ENCODE data around the gene UBTD1. TPM values are rescaled to one million over a fixed set of nuclear protein-coding genes. Genes with fewer than 3 reads are reported as not detected.

The UBTD1 gene
- total and polyA plus RNA-seq, 3 donors from 2014 or later = 74.1 to 143 (median 111) TPM

DNA sequence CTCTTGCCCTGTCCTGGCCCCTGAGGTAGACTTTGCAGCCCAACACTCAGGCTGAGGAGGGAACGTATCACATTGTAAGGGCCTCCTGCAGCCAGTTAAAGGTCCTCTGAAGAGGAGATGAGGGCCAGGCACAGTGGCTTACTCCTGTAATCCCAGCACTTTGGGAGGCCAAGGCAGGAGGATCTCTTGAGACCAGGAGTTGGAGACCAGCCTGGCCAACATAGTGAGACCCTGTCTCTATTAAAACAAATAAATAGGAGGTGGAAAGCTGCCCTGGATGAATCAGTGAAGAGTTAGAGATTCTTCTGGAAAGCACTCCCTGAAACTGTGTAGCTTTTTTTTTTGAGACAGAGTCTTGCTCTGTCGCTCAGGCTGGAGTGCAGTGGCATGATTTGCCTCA, 88.5 kb downstream of the UBTD1 start:
- DNase-seq = no peak
- WGBS, 2 donors = 85 to 88% methylated on average over 2 of the region's 2 CpGs
- intact Hi-C loops (cut with DNase I; ENCODE audit: low total_unique reads) = no loop called here
- H3K4me3 ChIP-seq = no peak overlapping the region
- H3K9me3 ChIP-seq = no peaks in the 10 kb centered on the region
- no peaks in the 10 kb centered on the region for H3K4me1 ChIP-seq
- no peaks in the 10 kb centered on the region for H3K27me3 ChIP-seq
- H3K36me3 ChIP-seq (ENCODE audit: low read depth, missing control alignments) = no peaks in the 10 kb centered on the region
- TF ChIP-seq POLR2A (IDR thresholded peaks at IDR 0.05) = no peak
- TF ChIP-seq, protein P1, sequence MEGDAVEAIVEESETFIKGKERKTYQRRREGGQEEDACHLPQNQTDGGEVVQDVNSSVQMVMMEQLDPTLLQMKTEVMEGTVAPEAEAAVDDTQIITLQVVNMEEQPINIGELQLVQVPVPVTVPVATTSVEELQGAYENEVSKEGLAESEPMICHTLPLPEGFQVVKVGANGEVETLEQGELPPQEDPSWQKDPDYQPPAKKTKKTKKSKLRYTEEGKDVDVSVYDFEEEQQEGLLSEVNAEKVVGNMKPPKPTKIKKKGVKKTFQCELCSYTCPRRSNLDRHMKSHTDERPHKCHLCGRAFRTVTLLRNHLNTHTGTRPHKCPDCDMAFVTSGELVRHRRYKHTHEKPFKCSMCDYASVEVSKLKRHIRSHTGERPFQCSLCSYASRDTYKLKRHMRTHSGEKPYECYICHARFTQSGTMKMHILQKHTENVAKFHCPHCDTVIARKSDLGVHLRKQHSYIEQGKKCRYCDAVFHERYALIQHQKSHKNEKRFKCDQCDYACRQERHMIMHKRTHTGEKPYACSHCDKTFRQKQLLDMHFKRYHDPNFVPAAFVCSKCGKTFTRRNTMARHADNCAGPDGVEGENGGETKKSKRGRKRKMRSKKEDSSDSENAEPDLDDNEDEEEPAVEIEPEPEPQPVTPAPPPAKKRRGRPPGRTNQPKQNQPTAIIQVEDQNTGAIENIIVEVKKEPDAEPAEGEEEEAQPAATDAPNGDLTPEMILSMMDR (IDR thresholded peaks at IDR 0.05) = no peak
- no peak overlapping the region for H3K27ac ChIP-seq

GRCh38 chr10:97589479-97589878, 90.8 kb downstream of the UBTD1 start, which contains the start of gene C10orf62:
TSS of gene C10orf62 (plus strand) at chr10:97589721. CDS start at chr10:97589898, 177 bp downstream.
- DNase-seq = no peak
- no peak within 1 kb of the TSS for H3K4me3 ChIP-seq
- H3K27ac ChIP-seq = no peak within 1 kb of the TSS
- no peaks in the 10 kb centered on the region for H3K4me1 ChIP-seq
- H3K9me3 ChIP-seq = no peaks in the 10 kb centered on the region
- intact Hi-C loops (cut with DNase I; ENCODE audit: low total_unique reads) = no loop called here
- no peaks in the 10 kb centered on the region for H3K27me3 ChIP-seq
- H3K36me3 ChIP-seq (ENCODE audit: low read depth, missing control alignments) = no peaks in the 10 kb centered on the region
- TF ChIP-seq, protein P1 (IDR thresholded peaks at IDR 0.05) = no peak
- no peak for TF ChIP-seq POLR2A (IDR thresholded peaks at IDR 0.05)
- 82% methylated on average over 3 of the region's 3 CpGs; no CpG with 5 or more reads in 1 of the 2 donors for whole genome bisulfite sequencing, 2 donors

DNA sequence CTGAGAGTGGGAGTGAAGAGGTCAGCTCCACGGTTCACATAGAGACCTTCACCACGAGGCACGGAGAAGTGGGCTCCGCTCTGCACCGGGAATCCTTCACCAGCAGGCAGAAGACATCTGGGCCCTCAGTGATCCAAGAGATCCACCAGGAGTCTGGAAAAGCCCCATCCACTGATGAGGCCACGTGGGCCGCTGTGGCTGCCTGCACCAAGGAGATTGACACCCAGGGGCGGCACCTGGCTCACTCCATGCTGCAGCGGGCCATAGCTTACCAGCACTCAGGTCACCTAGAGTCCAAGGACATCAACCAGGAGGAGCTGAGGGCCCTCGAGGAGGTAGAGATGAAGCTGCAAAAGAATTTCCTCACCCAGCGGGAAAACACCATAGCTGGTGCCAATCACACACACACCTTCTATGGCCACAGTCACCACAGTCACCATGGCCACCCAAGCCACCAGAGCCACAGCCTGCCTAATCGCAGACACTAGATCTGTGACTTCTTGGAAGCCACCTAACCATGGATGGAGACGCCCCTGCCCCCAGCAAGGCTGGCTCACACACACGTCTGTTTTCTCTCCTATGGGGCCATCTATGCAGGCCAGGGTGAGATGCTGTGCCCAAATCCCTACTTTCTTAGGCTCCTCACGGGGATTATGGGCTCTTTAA, 91.5 kb downstream of the UBTD1 start:
- 81 to 87% methylated on average over 10 to 13 of the region's 15 CpGs for WGBS, 2 donors
- intact Hi-C loops (cut with DNase I; ENCODE audit: low total_unique reads) = no loop called here

DNA sequence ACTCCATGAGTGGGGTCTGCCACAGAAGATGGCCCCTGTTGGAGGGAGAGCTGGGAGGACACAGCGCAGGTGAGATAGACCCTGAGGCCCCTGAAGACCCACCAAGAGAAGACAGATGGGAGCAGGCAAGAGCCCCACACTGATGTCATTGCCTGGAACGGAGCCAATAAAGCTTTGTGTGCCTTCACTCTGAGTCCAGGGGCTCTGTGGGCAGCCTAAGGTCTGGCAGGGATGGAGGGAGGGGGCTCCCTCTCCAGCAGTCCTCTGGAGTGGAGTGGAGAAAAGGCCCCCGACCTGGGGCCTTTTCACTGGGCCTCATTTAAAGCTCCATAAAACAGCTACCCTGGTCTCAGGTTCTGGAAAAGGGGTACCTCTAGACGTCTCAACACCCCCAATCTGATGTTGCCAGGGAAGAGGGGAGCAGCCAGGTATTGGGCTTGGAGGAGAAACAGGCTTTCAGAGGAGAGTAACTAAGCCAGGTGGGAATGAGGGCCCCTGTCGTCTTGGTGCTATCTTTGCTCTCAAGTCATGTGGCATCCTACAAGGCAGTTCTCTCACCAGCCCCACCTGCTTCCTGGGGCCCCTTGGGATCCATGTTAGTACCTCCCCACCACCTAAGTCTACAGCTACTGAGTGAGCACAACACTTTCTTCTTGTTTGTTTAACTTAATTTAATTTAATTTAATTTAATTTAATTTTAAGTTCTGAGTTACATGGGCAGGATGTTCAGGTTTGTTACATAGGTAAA, 92.2 kb downstream of the UBTD1 start:
- no peaks in the 10 kb centered on the region for H3K9me3 ChIP-seq
- no peaks in the 10 kb centered on the region for H3K27me3 ChIP-seq
- no peak overlapping the region for H3K4me3 ChIP-seq
- TF ChIP-seq POLR2A (IDR thresholded peaks at IDR 0.05) = no peak
- TF ChIP-seq, protein P1 (IDR thresholded peaks at IDR 0.05) = no peak
- H3K4me1 ChIP-seq = no peaks in the 10 kb centered on the region
- no peak for DNase-seq
- no peak overlapping the region for H3K27ac ChIP-seq
- 71 to 73% methylated on average over 5 of the region's 5 CpGs for WGBS, 2 donors
- no peaks in the 10 kb centered on the region for H3K36me3 ChIP-seq (ENCODE audit: low read depth, missing control alignments)
- intact Hi-C loops (cut with DNase I; ENCODE audit: low total_unique reads) = no loop called here

More for the DNA sequence above, 91.5 kb downstream of the UBTD1 start:
- Histone ChIP-seq H3K9me3 (no peaks in the 10 kb centered on the region), H3K27me3 (no peaks in the 10 kb centered on the region), H3K36me3 (ENCODE audit: low read depth, missing control alignments) (no peaks in the 10 kb centered on the region), H3K4me1 (no peaks in the 10 kb centered on the region), H3K4me3 (no peak overlapping the region), H3K27ac (no peak overlapping the region)
- no peak for DNase-seq
- TF ChIP-seq, protein P1 (IDR thresholded peaks at IDR 0.05) = no peak
- TF ChIP-seq POLR2A (IDR thresholded peaks at IDR 0.05) = no peak
